HepG2 (cell line): ENCODE data around the gene STX7. TPM values are rescaled to one million over a fixed set of nuclear protein-coding genes. Genes with fewer than 3 reads are reported as not detected.
A peak's percentile ranks its signal among the peaks of the same experiment; 100 is the strongest.

Experiments
- ASH2L ChIP-seq: fragments of 300-600, 200-600 bp; sonication (generic); IDR thresholded peaks from 2 replicates; pipeline ENCODE4 v1.7.0; 2017; ENCODE audit warnings: low read depth, mild to moderate bottlenecking, moderate library complexity, mixed read lengths, low read length; ENCODE audit not compliant: insufficient read length
- CTCF ChIP-seq: sonication (generic); formaldehyde crosslinking; IDR thresholded peaks from 2 replicates; pipeline ENCODE4 v1.5.0; 2020; ENCODE audit warnings: mild to moderate bottlenecking, missing genetic modification reagents, moderate library complexity
- MNT ChIP-seq: fragments of 450-650 bp; IDR thresholded peaks from 2 replicates; pipeline ENCODE4 v1.6.1; 2016
- RFX1 ChIP-seq: fragments of 450-650 bp; IDR thresholded peaks from 2 replicates; pipeline ENCODE4 v1.6.1; 2017
- RFXAP ChIP-seq: sonication (generic); formaldehyde crosslinking; IDR thresholded peaks from 2 replicates; pipeline ENCODE4 v1.4.0; 2020; ENCODE audit warnings: missing genetic modification reagents, borderline replicate concordance
- SETDB1 ChIP-seq: sonication (generic); formaldehyde crosslinking; IDR thresholded peaks from 2 replicates; pipeline ENCODE4 v1.5.1; 2020; ENCODE audit warnings: missing genetic modification reagents, mild to moderate bottlenecking, borderline replicate concordance
- TARDBP ChIP-seq: sonication (generic); formaldehyde crosslinking; IDR thresholded peaks from 2 replicates; pipeline ENCODE4 v1.8.0; 2022; ENCODE audit warnings: mild to moderate bottlenecking, missing genetic modification reagents
- ZFAT ChIP-seq: sonication (generic); formaldehyde crosslinking; conservative IDR thresholded peaks from 2 replicates; pipeline ENCODE4 v1.8.1; 2023; ENCODE audit warnings: missing genetic modification reagents, inconsistent platforms
- ZNF101 ChIP-seq: sonication (generic); formaldehyde crosslinking; IDR thresholded peaks from 2 replicates; pipeline ENCODE4 v1.4.0; 2020; ENCODE audit warnings: mild to moderate bottlenecking, low read depth, missing genetic modification reagents, borderline replicate concordance
- ZNF24 ChIP-seq: fragments of 450-650 bp; IDR thresholded peaks from 2 replicates; pipeline ENCODE4 v1.6.1; 2017; ENCODE audit warnings: antibody characterized with exemption, mild to moderate bottlenecking
- ZNF296 ChIP-seq: sonication (generic); formaldehyde crosslinking; conservative IDR thresholded peaks from 2 replicates; pipeline ENCODE4 v1.5.0; 2020; ENCODE audit warnings: mild to moderate bottlenecking, missing genetic modification reagents
- ZNF558 ChIP-seq: sonication (generic); formaldehyde crosslinking; IDR thresholded peaks from 2 replicates; pipeline ENCODE4 v1.9.0; 2022; ENCODE audit warnings: mild to moderate bottlenecking, missing genetic modification reagents, borderline replicate concordance
- ZNF670 ChIP-seq: sonication (generic); formaldehyde crosslinking; IDR thresholded peaks from 2 replicates; pipeline ENCODE4 v1.8.0; 2022; ENCODE audit warnings: mild to moderate bottlenecking, missing genetic modification reagents, borderline replicate concordance
- ZNF749 ChIP-seq: sonication (generic); formaldehyde crosslinking; IDR thresholded peaks from 2 replicates; pipeline ENCODE4 v1.8.0; 2022; ENCODE audit warnings: mild to moderate bottlenecking, missing genetic modification reagents, moderate library complexity, borderline replicate concordance
- ZSCAN12 ChIP-seq: sonication (generic); formaldehyde crosslinking; IDR thresholded peaks from 2 replicates; pipeline ENCODE4 v1.9.0; 2021; ENCODE audit warnings: mild to moderate bottlenecking, missing genetic modification reagents
- polyA plus RNA-seq, 8 experiments: library from polyadenylated mRNA; depleted of rRNA in 3 of 8; stranded (reverse) in 7 of 8; unstranded in 1 of 8; fragments of >200 nt; fragmentation: Illumina TruSeq in 4 of 8; extraction: Trizol in 4 of 8; gene quantifications; 2 replicates each; pipeline versions ENCODE4 v1.2.1 to v1.2.3, GENCODE V29; 2011 to 2016; ENCODE audit warnings: low read depth in 4 of 8, missing spikeins in 1 of 8, mixed read lengths in 1 of 8; ENCODE audit not compliant: insufficient read depth in 1 of 8
- total RNA-seq, 5 experiments: library from RNA; depleted of rRNA; stranded (reverse); fragments of >200 nt; fragmentation: Illumina TruSeq; extraction: Trizol; gene quantifications; 2 replicates each; pipeline ENCODE4 v1.2.3, GENCODE V29; 2016; ENCODE audit warnings: low read depth in 1 of 5
- TF ChIP-seq, protein P1 (sequence below): IDR thresholded peaks from 2 replicates; pipeline ENCODE4 v1.6.1; 2016; ENCODE audit warnings: low read depth, missing genetic modification reagents, missing compliant biosample characterization
- TF ChIP-seq, protein P2 (sequence below): sonication (generic); formaldehyde crosslinking; IDR thresholded peaks from 2 replicates; pipeline ENCODE4 v1.4.0; 2020; ENCODE audit warnings: missing genetic modification reagents, low read depth, mild to moderate bottlenecking, borderline replicate concordance
- TF ChIP-seq, protein P3 (sequence below): sonication (generic); formaldehyde crosslinking; IDR thresholded peaks from 2 replicates; pipeline ENCODE4 v1.8.0; 2022; ENCODE audit warnings: missing genetic modification reagents, low read depth, mild to moderate bottlenecking, borderline replicate concordance

Gene STX7
- total and polyA plus RNA-seq, 2 of the 13 experiments (the other 11 are each of a cell fraction or from before 2014, with no cell fraction given): 28.0 to 34.7 TPM

DNA sequence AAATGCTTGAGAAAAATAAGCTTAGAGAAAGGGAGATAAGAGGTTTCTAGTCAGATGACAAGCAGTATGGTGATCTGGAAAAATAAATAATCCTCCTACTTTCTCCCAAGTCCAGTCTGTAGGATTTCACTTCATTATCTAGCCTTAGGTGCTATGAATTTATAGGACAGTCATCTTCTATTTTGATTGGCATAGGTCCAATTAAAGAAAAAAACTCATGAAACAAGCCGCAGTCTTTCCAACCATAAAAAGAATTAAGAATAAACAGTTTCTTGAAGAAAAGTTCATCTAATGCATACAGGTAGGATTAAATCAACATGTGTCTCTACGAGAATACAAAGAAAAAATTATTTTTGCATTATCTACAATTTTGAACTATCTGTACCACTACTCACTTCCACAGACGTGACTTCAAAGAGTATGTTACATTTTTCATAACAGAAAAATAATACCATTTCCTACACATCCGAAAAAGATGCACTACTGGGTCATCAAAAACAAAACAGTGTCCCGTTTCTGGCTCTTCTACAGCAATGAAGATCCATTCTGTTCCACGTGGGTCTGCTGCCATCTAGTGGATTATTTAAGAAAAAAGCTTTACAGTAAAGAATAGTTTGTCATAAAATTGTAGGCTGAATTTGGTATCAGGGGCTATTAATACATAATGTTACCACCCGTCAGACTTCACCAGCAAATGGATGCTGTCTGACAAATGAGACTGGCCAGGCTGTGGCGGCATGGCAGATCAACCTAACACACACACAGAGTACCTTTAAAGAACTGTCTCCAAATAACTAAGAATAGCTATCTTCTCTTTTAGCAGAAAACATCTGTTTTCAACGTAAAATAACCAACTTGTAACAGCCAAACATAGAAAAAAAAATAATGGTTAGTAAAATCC lies 28.9 kb downstream of the STX7 start (continued):
- TF ChIP-seq ZFAT (CRISPR knock-in tag) (0 out of 2 replicates have a peak, but pooled peaks have one; percentile 46), ZNF296 (CRISPR knock-in tag) (no peak), RFX1 (no peak), ZNF101 (no peak), MNT (no peak), RFXAP (0 out of 2 replicates have a peak, but pooled peaks have one; percentile 29), SETDB1 (CRISPR knock-in tag) (no peak), CTCF (peak; percentile 83), ZNF24 (no peak), ZSCAN12 (no peak), ASH2L (no peak), TARDBP (CRISPR knock-in tag) (0 out of 2 replicates have a peak, but pooled peaks have one; percentile 27), ZNF670 (0 out of 2 replicates have a peak, but pooled peaks have one; percentile 49), ZNF749 (CRISPR knock-in tag) (no peak), ZNF558 (no peak)
- TF ChIP-seq, protein P1, sequence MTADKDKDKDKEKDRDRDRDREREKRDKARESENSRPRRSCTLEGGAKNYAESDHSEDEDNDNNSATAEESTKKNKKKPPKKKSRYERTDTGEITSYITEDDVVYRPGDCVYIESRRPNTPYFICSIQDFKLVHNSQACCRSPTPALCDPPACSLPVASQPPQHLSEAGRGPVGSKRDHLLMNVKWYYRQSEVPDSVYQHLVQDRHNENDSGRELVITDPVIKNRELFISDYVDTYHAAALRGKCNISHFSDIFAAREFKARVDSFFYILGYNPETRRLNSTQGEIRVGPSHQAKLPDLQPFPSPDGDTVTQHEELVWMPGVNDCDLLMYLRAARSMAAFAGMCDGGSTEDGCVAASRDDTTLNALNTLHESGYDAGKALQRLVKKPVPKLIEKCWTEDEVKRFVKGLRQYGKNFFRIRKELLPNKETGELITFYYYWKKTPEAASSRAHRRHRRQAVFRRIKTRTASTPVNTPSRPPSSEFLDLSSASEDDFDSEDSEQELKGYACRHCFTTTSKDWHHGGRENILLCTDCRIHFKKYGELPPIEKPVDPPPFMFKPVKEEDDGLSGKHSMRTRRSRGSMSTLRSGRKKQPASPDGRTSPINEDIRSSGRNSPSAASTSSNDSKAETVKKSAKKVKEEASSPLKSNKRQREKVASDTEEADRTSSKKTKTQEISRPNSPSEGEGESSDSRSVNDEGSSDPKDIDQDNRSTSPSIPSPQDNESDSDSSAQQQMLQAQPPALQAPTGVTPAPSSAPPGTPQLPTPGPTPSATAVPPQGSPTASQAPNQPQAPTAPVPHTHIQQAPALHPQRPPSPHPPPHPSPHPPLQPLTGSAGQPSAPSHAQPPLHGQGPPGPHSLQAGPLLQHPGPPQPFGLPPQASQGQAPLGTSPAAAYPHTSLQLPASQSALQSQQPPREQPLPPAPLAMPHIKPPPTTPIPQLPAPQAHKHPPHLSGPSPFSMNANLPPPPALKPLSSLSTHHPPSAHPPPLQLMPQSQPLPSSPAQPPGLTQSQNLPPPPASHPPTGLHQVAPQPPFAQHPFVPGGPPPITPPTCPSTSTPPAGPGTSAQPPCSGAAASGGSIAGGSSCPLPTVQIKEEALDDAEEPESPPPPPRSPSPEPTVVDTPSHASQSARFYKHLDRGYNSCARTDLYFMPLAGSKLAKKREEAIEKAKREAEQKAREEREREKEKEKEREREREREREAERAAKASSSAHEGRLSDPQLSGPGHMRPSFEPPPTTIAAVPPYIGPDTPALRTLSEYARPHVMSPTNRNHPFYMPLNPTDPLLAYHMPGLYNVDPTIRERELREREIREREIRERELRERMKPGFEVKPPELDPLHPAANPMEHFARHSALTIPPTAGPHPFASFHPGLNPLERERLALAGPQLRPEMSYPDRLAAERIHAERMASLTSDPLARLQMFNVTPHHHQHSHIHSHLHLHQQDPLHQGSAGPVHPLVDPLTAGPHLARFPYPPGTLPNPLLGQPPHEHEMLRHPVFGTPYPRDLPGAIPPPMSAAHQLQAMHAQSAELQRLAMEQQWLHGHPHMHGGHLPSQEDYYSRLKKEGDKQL (CRISPR knock-in tag): no peak
- TF ChIP-seq, protein P2, sequence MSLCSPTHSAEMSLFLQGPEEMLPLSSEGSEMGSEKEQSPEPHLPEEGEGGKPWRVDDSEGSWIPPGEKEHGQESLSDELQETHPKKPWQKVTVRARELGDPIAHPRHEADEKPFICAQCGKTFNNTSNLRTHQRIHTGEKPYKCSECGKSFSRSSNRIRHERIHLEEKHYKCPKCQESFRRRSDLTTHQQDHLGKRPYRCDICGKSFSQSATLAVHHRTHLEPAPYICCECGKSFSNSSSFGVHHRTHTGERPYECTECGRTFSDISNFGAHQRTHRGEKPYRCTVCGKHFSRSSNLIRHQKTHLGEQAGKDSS (CRISPR knock-in tag): no peak
- TF ChIP-seq, protein P3, sequence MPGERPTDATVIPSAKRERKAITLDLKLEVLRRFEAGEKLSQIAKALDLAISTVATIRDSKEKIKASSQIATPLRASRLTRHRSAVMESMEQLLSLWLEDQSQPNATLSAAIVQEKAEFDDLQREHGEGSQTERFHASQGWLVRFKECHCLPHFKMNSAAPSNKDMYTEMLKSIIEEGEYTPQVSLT (CRISPR knock-in tag): no peak
